Uterus (tissue), 4 donors: Measurements from ENCODE around the gene AKAP17A. TPM values are rescaled to one million over a fixed set of nuclear protein-coding genes. Genes with fewer than 3 reads are reported as not detected.

Source experiments
- DNase-seq, 2 donors: peaks; one replicate each; pipeline ENCODE4 v3.0.0-alpha.2; 2019 to 2020
- H3K27ac ChIP-seq, 2 donors: fragments of 200-600 bp; sonication (generic); 1 replicate in 1 of 2; 2 replicates in 1 of 2; pipeline ENCODE4 v1.5.1; 2016 to 2018
- H3K27me3 ChIP-seq, 2 donors: fragments of 200-600 bp; sonication (generic); one replicate each; pipeline ENCODE4 v1.5.1; 2018 to 2019; ENCODE audit warnings: control low read depth in 1 of 2
- H3K36me3 ChIP-seq, 2 donors: fragments of 200-600 bp; sonication (generic); one replicate each; pipeline ENCODE4 v1.5.1; 2019; ENCODE audit warnings: control low read depth in 1 of 2
- H3K4me1 ChIP-seq, 2 donors: fragments of 200-600 bp; sonication (generic); one replicate each; pipeline ENCODE4 v1.5.1; 2018 to 2019; ENCODE audit warnings: control low read depth in 1 of 2
- H3K4me3 ChIP-seq, 2 donors: fragments of 200-600 bp; sonication (generic); 1 replicate in 1 of 2; 2 replicates in 1 of 2; pipeline ENCODE4 v1.5.1; 2018 to 2019; ENCODE audit warnings: mild to moderate bottlenecking in 1 of 2
- H3K9me3 ChIP-seq, 2 donors: fragments of 200-600 bp; sonication (generic); one replicate each; pipeline ENCODE4 v1.5.1; 2019; ENCODE audit warnings: control low read depth in 1 of 2
- CTCF ChIP-seq, 4 experiments: fragments of 200-600 bp in 2 of 4; fragments of 450-650 bp in 2 of 4; sonication (generic) in 2 of 4; IDR thresholded peaks; one replicate each; pipeline ENCODE4 v1.5.1; 2016 to 2019; ENCODE audit warnings: antibody characterized with exemption in 4 of 4, mild to moderate bottlenecking in 2 of 4, moderate library complexity in 1 of 4
- POLR2A ChIP-seq, 2 donors: fragments of 450-650 bp; IDR thresholded peaks; one replicate each; pipeline ENCODE4 v1.6.1; 2016; ENCODE audit warnings: antibody characterized with exemption in 2 of 2, mild to moderate bottlenecking in 1 of 2, moderate library complexity in 1 of 2
- intact Hi-C: fragments of 100-400 bp; cut with DNase I; formaldehyde crosslinking; loops from one replicate; pipeline ENCODE4 v1.15.1; 2023; ENCODE audit warnings: low total_unique reads
- total RNA-seq, 4 donors: library from RNA; depleted of rRNA in 3 of 4; stranded (reverse); fragments of >200 nt in 3 of 4; gene quantifications; one replicate each; pipeline versions ENCODE4 v1.1.0 to v1.2.4, GENCODE V29; 2014 to 2023
- donor health status: DM: yes; HTN: yes; CAD: no.

AKAP17A gene
- total RNA-seq, 4 donors from 2014 or later: 21.5 to 52.9 (median 29.6) TPM

GRCh38 chrX:1578511-1579173 is 12.8 kb upstream of the AKAP17A start:
- no peaks in the 10 kb centered on the region for H3K4me1 ChIP-seq
- H3K27ac ChIP-seq: no peak overlapping the region
- DNase-seq: no peak
- intact Hi-C loops: no loop called here
- no peaks in the 10 kb centered on the region for H3K9me3 ChIP-seq
- H3K27me3 ChIP-seq: no peaks in the 10 kb centered on the region
- TF ChIP-seq CTCF (IDR thresholded peaks at IDR 0.05): no peak
- no peak for TF ChIP-seq POLR2A (IDR thresholded peaks at IDR 0.05)
- H3K4me3 ChIP-seq: no peak overlapping the region
- H3K36me3 ChIP-seq: no peaks in the 10 kb centered on the region

GRCh38 chrX:1581132-1581531 is 10.3 kb upstream of the AKAP17A start:
- H3K4me1 ChIP-seq: no peaks in the 10 kb centered on the region
- H3K36me3 ChIP-seq: no peaks in the 10 kb centered on the region
- H3K9me3 ChIP-seq: no peaks in the 10 kb centered on the region
- no peaks in the 10 kb centered on the region for H3K27me3 ChIP-seq
- H3K27ac ChIP-seq: no peak overlapping the region
- peak in 1 of 2 donors; percentile 31 for DNase-seq
- no peak for TF ChIP-seq POLR2A (IDR thresholded peaks at IDR 0.05)
- TF ChIP-seq CTCF (IDR thresholded peaks at IDR 0.05): peak; percentile 46 to 55 (median 48)
- H3K4me3 ChIP-seq: no peak overlapping the region
- intact Hi-C loops: no loop called here

- no peak for DNase-seq
- no peaks in the 10 kb centered on the region for H3K9me3 ChIP-seq
- H3K27me3 ChIP-seq: no peaks in the 10 kb centered on the region
- H3K27ac ChIP-seq: no peak overlapping the region
- H3K4me1 ChIP-seq: no peaks in the 10 kb centered on the region
- intact Hi-C loops: no loop called here
- no peak overlapping the region for H3K4me3 ChIP-seq
- TF ChIP-seq CTCF (IDR thresholded peaks at IDR 0.05): no peak
- TF ChIP-seq POLR2A (IDR thresholded peaks at IDR 0.05): no peak
- no peaks in the 10 kb centered on the region for H3K36me3 ChIP-seq
These were observed 8.5 kb upstream of the AKAP17A start for GRCh38 chrX:1582686-1583437.

GRCh38 chrX:1584237-1585011 is 7.0 kb upstream of the AKAP17A start:
- H3K9me3 ChIP-seq: no peaks in the 10 kb centered on the region
- H3K27me3 ChIP-seq: no peaks in the 10 kb centered on the region
- no peak for DNase-seq
- no peak overlapping the region for H3K27ac ChIP-seq
- H3K4me1 ChIP-seq: no peaks in the 10 kb centered on the region
- intact Hi-C loops: no loop called here
- TF ChIP-seq POLR2A (IDR thresholded peaks at IDR 0.05) (no peak), CTCF (IDR thresholded peaks at IDR 0.05) (no peak)
- H3K36me3 ChIP-seq: no peaks in the 10 kb centered on the region
- H3K4me3 ChIP-seq: no peak overlapping the region

- Histone ChIP-seq H3K27me3 (no peaks in the 10 kb centered on the region), H3K4me1 (no peaks in the 10 kb centered on the region), H3K27ac (no peak overlapping the region), H3K4me3 (no peak overlapping the region), H3K36me3 (no peaks in the 10 kb centered on the region), H3K9me3 (no peaks in the 10 kb centered on the region)
- intact Hi-C loops: no loop called here
- TF ChIP-seq CTCF (IDR thresholded peaks at IDR 0.05) (no peak), POLR2A (IDR thresholded peaks at IDR 0.05) (no peak)
- DNase-seq: no peak
These were observed 4.2 kb upstream of the AKAP17A start for GRCh38 chrX:1587161-1587560.
